ENCODE data around the gene DNAJC17.
A peak's percentile ranks its signal among the peaks of the same experiment; 100 is the strongest.

DNAJC17 gene

GRCh38 chr15:40743921-40744814, 63.1 kb downstream of the DNAJC17 start:
- TF ChIP-seq CTCF (conservative IDR thresholded peaks at IDR 0.05; ENCODE audit: low read depth, low read length): peak; percentile 27
- H3K4me3 ChIP-seq (ENCODE audit: low read length): no peak overlapping the region
- no peak for DNase-seq (ENCODE audit: low read depth)

- H3K4me3 ChIP-seq (ENCODE audit: low read length): no peak overlapping the region
- DNase-seq (ENCODE audit: low read depth): no peak
Measured at GRCh38 chr15:40743485-40743901, 63.8 kb downstream of the DNAJC17 start.

GRCh38 chr15:40739854-40740253, 67.4 kb downstream of the DNAJC17 start:
- no peak for DNase-seq (ENCODE audit: low read depth)
- H3K4me3 ChIP-seq (ENCODE audit: low read length): no peak overlapping the region
- TF ChIP-seq CTCF (conservative IDR thresholded peaks at IDR 0.05; ENCODE audit: low read depth, low read length): no peak

More at GRCh38 chr15:40743485-40743901, 63.8 kb downstream of the DNAJC17 start:
- no peak for TF ChIP-seq CTCF (conservative IDR thresholded peaks at IDR 0.05; ENCODE audit: low read depth, low read length)

GRCh38 chr15:40739047-40739446, 68.2 kb downstream of the DNAJC17 start:
- no peak for DNase-seq (ENCODE audit: low read depth)
- no peak for TF ChIP-seq CTCF (conservative IDR thresholded peaks at IDR 0.05; ENCODE audit: low read depth, low read length)
- H3K4me3 ChIP-seq (ENCODE audit: low read length): no peak overlapping the region

GRCh38 chr15:40737048-40737447, 70.2 kb downstream of the DNAJC17 start:
- TF ChIP-seq CTCF (conservative IDR thresholded peaks at IDR 0.05; ENCODE audit: low read depth, low read length): no peak
- DNase-seq (ENCODE audit: low read depth): no peak
- no peak overlapping the region for H3K4me3 ChIP-seq (ENCODE audit: low read length)

- no peak for TF ChIP-seq CTCF (conservative IDR thresholded peaks at IDR 0.05; ENCODE audit: low read depth, low read length)
- H3K4me3 ChIP-seq (ENCODE audit: low read length): no peak overlapping the region
- DNase-seq (ENCODE audit: low read depth): no peak
Measured at GRCh38 chr15:40736575-40736974, 70.7 kb downstream of the DNAJC17 start.

GRCh38 chr15:40731034-40731433, 76.2 kb downstream of the DNAJC17 start:
- DNase-seq (ENCODE audit: low read depth): no peak
- no peak overlapping the region for H3K4me3 ChIP-seq (ENCODE audit: low read length)
- no peak for TF ChIP-seq CTCF (conservative IDR thresholded peaks at IDR 0.05; ENCODE audit: low read depth, low read length)

Measured in retinal pigment epithelial cell (primary cell).